Stomach (tissue), 9 donors: ENCODE data around the gene DCTN4. TPM values are rescaled to one million over a fixed set of nuclear protein-coding genes. Genes with fewer than 3 reads are reported as not detected.

Experiments
- DNase-seq, 2 donors: peaks; one replicate each; pipeline versions ENCODE4 v3.0.0 to v3.0.0-alpha.2; 2013 to 2019
- H3K27ac ChIP-seq, 5 donors: fragments of 200-600 bp in 4 of 5; sonication (generic) in 4 of 5; one replicate each; pipeline ENCODE4 v1.5.1; 2013 to 2019; ENCODE audit warnings: mild to moderate bottlenecking in 1 of 5, moderate library complexity in 1 of 5
- H3K27me3 ChIP-seq, 3 donors: fragments of 200-600 bp; sonication (generic); one replicate each; pipeline ENCODE4 v1.5.1; 2017 to 2019; ENCODE audit warnings: mixed run types in 1 of 3
- H3K36me3 ChIP-seq, 4 donors: fragments of 200-600 bp; sonication (generic); 1 replicate in 3 of 4; 2 replicates in 1 of 4; pipeline ENCODE4 v1.5.1; 2016 to 2019
- H3K4me1 ChIP-seq, 4 donors: fragments of 200-600 bp; sonication (generic); one replicate each; pipeline ENCODE4 v1.5.1; 2016 to 2019
- H3K4me3 ChIP-seq, 4 donors: fragments of 200-600 bp; sonication (generic) in 3 of 4; one replicate each; pipeline ENCODE4 v1.5.1; 2016 to 2019; ENCODE audit warnings: mild to moderate bottlenecking in 1 of 4
- H3K9me3 ChIP-seq, 4 donors: fragments of 200-600 bp; sonication (generic); one replicate each; pipeline ENCODE4 v1.5.1; 2016 to 2019
- EP300 ChIP-seq: sonication (generic); formaldehyde crosslinking; IDR thresholded peaks from one replicate; pipeline ENCODE4 v1.6.1; 2017; ENCODE audit warnings: antibody characterized with exemption
- POLR2A ChIP-seq, 4 donors: fragments of 450-650 bp; IDR thresholded peaks; one replicate each; pipeline ENCODE4 v1.6.1; 2016; ENCODE audit warnings: antibody characterized with exemption in 4 of 4, control low read depth in 2 of 4, mild to moderate bottlenecking in 1 of 4, moderate library complexity in 1 of 4
- POLR2AphosphoS5 ChIP-seq, 3 donors: sonication (generic); formaldehyde crosslinking; IDR thresholded peaks; one replicate each; pipeline ENCODE4 v1.6.1; 2016; ENCODE audit warnings: antibody characterized with exemption in 3 of 3
- WGBS, 5 donors: extraction: QIAGEN DNeasy Blood & Tissue Kit in 3 of 5; methylation state at CpG; one replicate each; pipeline versions ENCODE4 v1.1.5 to v1.1.7; 2013 to 2018; 5-methylcytosine and 5-hydroxymethylcytosine counted together
- intact Hi-C: fragments of 100-400 bp; cut with DNase I; formaldehyde crosslinking; loops from one replicate; pipeline ENCODE4 v1.15.1; 2023; ENCODE audit warnings: low total_unique reads
- polyA plus RNA-seq, 3 donors: library from polyadenylated mRNA; stranded (reverse); fragments of 200-250 nt; gene quantifications; one replicate each; pipeline ENCODE4 v1.2.3, GENCODE V29; 2013
- total RNA-seq, 5 donors: library from RNA; depleted of rRNA; stranded (reverse); fragments of >200 nt; gene quantifications; one replicate each; pipeline versions ENCODE4 v1.1.0 to v1.2.3, GENCODE V29; 2014 to 2016
- TF ChIP-seq, protein P1 (sequence below), 7 experiments: fragments of 450-650 bp in 4 of 7; fragments of 200-600 bp in 3 of 7; sonication (generic) in 3 of 7; IDR thresholded peaks; one replicate each; pipeline ENCODE4 v1.5.1; 2016 to 2019; ENCODE audit warnings: antibody characterized with exemption in 7 of 7, control low read depth in 2 of 7, mild to moderate bottlenecking in 1 of 7
- donor health status: healthy with polysubstance abuse.
- donor health status: Bipolar disorder and iron deficiency.
- donor health status: healthy.

DCTN4 gene
- total and polyA plus RNA-seq, 8 donors: 16.1 to 113 (median 39.5) TPM

DNA sequence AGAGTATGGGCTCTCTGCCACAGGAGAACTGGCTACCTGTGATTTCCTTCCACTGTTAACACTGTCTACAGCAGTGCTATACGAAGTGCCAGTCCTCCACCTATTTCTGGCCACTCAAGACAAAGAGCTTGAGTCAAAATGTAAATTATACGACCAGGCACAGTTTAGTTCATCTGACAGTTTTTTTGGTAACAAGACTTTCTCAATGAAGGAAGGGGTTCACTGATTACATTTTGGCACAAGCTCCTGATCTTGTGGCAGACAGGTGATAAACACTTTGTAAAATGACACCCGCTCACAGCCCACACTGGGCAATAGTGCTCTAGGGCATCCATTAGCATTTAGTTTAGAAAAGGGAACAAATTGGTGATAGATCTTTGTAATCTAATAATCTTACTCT is 66.5 kb downstream of the DCTN4 start:
- no peak for DNase-seq
- Histone ChIP-seq H3K27ac (no peak overlapping the region), H3K27me3 (no peaks in the 10 kb centered on the region), H3K4me3 (no peak overlapping the region), H3K4me1 (no peaks in the 10 kb centered on the region), H3K9me3 (no peaks in the 10 kb centered on the region), H3K36me3 (peaks cover 65 to 83% (median 80%) of the 10 kb centered on the region in 4 donors)
- WGBS, 5 donors: 69 to 91% (median 80%) methylated on average over 3 of the region's 3 CpGs
- intact Hi-C loops: no loop called here
- TF ChIP-seq POLR2AphosphoS5 (IDR thresholded peaks at IDR 0.05) (no peak), POLR2A (IDR thresholded peaks at IDR 0.05) (no peak), EP300 (no peak)
- TF ChIP-seq, protein P1, sequence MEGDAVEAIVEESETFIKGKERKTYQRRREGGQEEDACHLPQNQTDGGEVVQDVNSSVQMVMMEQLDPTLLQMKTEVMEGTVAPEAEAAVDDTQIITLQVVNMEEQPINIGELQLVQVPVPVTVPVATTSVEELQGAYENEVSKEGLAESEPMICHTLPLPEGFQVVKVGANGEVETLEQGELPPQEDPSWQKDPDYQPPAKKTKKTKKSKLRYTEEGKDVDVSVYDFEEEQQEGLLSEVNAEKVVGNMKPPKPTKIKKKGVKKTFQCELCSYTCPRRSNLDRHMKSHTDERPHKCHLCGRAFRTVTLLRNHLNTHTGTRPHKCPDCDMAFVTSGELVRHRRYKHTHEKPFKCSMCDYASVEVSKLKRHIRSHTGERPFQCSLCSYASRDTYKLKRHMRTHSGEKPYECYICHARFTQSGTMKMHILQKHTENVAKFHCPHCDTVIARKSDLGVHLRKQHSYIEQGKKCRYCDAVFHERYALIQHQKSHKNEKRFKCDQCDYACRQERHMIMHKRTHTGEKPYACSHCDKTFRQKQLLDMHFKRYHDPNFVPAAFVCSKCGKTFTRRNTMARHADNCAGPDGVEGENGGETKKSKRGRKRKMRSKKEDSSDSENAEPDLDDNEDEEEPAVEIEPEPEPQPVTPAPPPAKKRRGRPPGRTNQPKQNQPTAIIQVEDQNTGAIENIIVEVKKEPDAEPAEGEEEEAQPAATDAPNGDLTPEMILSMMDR (IDR thresholded peaks at IDR 0.05): no peak

DNA sequence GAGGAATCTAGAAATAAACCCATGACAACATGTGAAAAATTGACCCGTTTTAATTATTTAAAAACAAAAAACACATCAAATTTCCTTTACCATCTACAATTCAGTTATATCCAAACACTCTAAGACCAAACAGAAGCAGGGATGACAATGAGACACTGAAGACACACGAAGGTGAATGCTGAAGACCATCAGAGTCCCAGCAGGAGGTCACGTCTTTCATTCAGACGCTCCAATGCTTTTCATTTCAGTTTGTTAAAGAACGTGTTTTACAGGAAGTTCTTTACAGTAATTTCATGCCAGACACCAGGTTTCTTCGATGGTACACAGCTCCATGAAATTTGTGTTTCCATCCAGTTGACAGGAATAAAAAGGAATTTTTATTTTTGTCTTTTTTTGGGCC is 68.1 kb downstream of the DCTN4 start:
- intact Hi-C loops: no loop called here
- Histone ChIP-seq H3K27ac (no peak overlapping the region), H3K27me3 (no peaks in the 10 kb centered on the region), H3K36me3 (peaks cover 50 to 75% (median 72%) of the 10 kb centered on the region in 4 donors), H3K4me3 (no peak overlapping the region), H3K9me3 (no peaks in the 10 kb centered on the region), H3K4me1 (no peaks in the 10 kb centered on the region)
- no peak for DNase-seq
- 69 to 77% (median 72%) methylated on average over 6 of the region's 6 CpGs for WGBS, 5 donors
- TF ChIP-seq EP300 (no peak), POLR2A (IDR thresholded peaks at IDR 0.05) (no peak), POLR2AphosphoS5 (IDR thresholded peaks at IDR 0.05) (no peak)
- TF ChIP-seq, protein P1 (IDR thresholded peaks at IDR 0.05): no peak

DNA sequence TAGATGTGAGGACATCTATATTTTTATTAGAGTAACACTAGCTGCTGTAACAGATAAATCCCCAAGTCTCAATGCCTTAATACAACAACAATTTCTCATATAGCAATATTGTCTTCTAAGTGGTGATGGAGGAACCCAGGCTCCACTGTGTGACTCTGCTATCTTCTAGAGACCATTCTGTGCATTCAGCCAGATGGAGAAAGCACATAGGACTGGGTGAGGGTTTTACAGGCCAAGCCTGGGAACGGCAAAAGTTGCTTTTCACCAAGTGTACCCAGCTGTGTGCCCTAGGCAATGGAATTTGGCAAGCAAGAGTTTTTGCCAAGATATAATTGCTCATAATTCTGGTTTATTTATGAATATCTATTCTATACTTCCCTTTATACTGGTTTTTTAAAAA is 69.7 kb downstream of the DCTN4 start:
- Histone ChIP-seq H3K9me3 (no peaks in the 10 kb centered on the region), H3K4me3 (no peak overlapping the region), H3K4me1 (no peaks in the 10 kb centered on the region), H3K36me3 (peaks cover 33 to 59% (median 56%) of the 10 kb centered on the region in 4 donors), H3K27ac (no peak overlapping the region), H3K27me3 (no peaks in the 10 kb centered on the region)
- DNase-seq: no peak
- intact Hi-C loops: no loop called here
- TF ChIP-seq EP300: no peak
- TF ChIP-seq POLR2AphosphoS5 (IDR thresholded peaks at IDR 0.05): no peak
- 83 to 91% (median 86%) methylated on average over 1 of the region's 1 CpG for WGBS, 5 donors

DNA sequence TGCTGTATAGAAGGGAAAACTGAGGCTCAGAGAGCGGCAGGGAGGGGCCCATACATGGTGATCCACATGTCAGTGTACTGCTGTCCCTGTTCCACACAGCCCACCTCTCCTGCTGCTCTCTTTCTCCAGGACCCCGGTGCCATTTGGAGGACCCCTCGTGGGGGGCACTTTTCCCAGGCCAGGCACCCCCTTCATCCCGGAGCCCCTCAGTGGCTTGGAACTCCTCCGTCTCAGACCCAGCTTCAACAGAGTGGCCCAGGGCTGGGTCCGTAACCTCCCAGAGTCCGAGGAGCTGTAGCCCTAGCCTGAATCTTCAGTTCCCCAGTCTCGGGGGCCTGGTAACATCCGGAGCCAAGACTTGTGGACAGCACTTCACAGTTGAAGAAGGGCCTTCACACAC is 82.2 kb downstream of the DCTN4 start:
- Histone ChIP-seq H3K27ac (no peak overlapping the region), H3K36me3 (peaks cover 0 to 4% (median 0%) of the 10 kb centered on the region in 4 donors), H3K27me3 (peaks cover 0 to 8% (median 8%) of the 10 kb centered on the region in 3 donors), H3K4me1 (peaks cover 15 to 23% (median 19%) of the 10 kb centered on the region in 4 donors), H3K9me3 (no peaks in the 10 kb centered on the region), H3K4me3 (no peak overlapping the region)
- WGBS, 5 donors: 90 to 94% (median 91%) methylated on average over 7 to 9 of the region's 9 CpGs
- intact Hi-C loops: no loop called here
- TF ChIP-seq, protein P1 (IDR thresholded peaks at IDR 0.05): no peak
- TF ChIP-seq POLR2A (IDR thresholded peaks at IDR 0.05) (no peak), EP300 (no peak)
- DNase-seq: no peak

DNA sequence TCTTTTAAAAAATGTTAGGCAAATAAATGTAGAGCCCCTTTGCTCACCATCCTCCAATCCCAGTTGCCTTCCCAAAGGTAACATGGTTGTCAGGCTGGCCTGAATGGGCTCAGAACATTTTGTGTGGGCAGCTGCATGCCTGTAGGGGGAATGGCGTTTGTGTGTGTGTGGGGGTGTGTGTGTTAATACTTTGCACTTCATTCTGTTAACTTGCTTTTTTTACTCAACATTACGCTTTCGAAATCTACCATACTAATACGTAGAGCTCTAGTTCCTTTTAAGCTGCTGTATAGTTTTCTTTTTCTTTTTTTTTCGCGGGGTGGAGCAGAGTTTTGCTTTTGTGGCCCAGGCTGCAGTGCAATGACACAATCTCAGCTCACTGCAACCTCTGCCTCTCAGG is 83.7 kb downstream of the DCTN4 start:
- no peak for DNase-seq
- Histone ChIP-seq H3K27ac (peak overlapping the region in 2 of 5 donors; percentile 54 to 74), H3K4me3 (no peak overlapping the region), H3K9me3 (no peaks in the 10 kb centered on the region), H3K4me1 (peaks cover 21 to 30% (median 24%) of the 10 kb centered on the region in 4 donors), H3K27me3 (peaks cover 0 to 15% (median 12%) of the 10 kb centered on the region in 3 donors), H3K36me3 (peaks cover 0 to 4% (median 0%) of the 10 kb centered on the region in 4 donors)
- intact Hi-C loops: no loop called here
- WGBS, 5 donors: 76 to 88% (median 85%) methylated on average over 6 of the region's 6 CpGs
- TF ChIP-seq, protein P1 (IDR thresholded peaks at IDR 0.05): no peak
- TF ChIP-seq POLR2AphosphoS5 (IDR thresholded peaks at IDR 0.05) (no peak), EP300 (no peak)
